ENCODE results near the gene DRC7.

DNA sequence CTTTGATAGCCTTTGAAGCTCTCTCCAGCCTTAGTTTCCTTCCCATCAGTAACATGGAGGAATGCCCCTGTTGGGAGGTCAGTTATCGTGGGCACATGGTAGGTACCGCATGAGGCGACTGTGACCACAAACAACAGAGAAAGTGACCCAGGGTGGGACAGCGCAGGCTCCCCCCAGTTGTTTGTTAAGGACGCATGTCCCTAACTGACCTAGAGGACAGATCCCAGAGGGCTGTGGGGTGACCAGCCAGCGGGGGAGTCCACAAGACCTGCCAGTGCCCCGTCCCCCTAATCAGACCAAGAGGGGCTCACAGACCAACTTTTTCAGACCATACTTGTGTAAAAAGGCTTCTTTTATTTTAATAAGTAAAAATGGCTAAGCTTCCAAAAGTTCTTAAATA lies 63.3 kb downstream of the DRC7 start:
- TF ChIP-seq CTCF (IDR thresholded peaks at IDR 0.05; ENCODE audit: low read depth, low read length, poor library complexity, severe bottlenecking) (no peak), EZH2phosphoT487 (IDR thresholded peaks at IDR 0.05; ENCODE audit: borderline replicate concordance, low read length) (no peak)

All from DOHH2 (cell line).